A673 (cell line): ENCODE measurements around the gene MXRA7. TPM values are rescaled to one million over a fixed set of nuclear protein-coding genes. Genes with fewer than 3 reads are reported as not detected.

ENCODE experiments used
- BruUV-seq: library from RNA; stranded (reverse); fragments of 400-500 nt; replicated peaks from 2 replicates; lab custom pipeline; 2021; lab: Mats Ljungman, UMichigan
- CTCF ChIA-PET: fragments of 300-600 bp; sonication (Branson Sonifier 250); formaldehyde crosslinking; loops from one replicate; lab custom pipeline; 2022; ENCODE audit warnings: antibody characterized with exemption; lab: Charles Lee
- POLR2A ChIA-PET: fragments of 300-600 bp; sonication (Branson Sonifier 250); formaldehyde crosslinking; loops from one replicate; lab custom pipeline; 2022; ENCODE audit warnings: antibody characterized with exemption; ENCODE audit not compliant: low non-redundant PET; lab: Charles Lee
- DNase-seq: peaks from one replicate; pipeline ENCODE4 v3.0.0-alpha.2; 2015; ENCODE audit warnings: low spot score
- H3K27ac ChIP-seq: fragments of 200-600 bp; sonication (generic); 2 replicates; pipeline ENCODE4 v1.5.1; 2016; ENCODE audit warnings: mixed run types, low read depth, mild to moderate bottlenecking, mixed read lengths, antibody characterized with exemption, low read length; ENCODE audit not compliant: poor library complexity, severe bottlenecking
- H3K27me3 ChIP-seq: fragments of 200-600 bp; sonication (generic); replicated peaks from 2 replicates; pipeline ENCODE4 v1.6.1; 2017; ENCODE audit warnings: mixed run types, low read depth, mild to moderate bottlenecking, mixed read lengths, antibody characterized with exemption, low read length; ENCODE audit not compliant: insufficient read depth, poor library complexity
- H3K36me3 ChIP-seq: fragments of 200-600 bp; sonication (generic); 2 replicates; pipeline ENCODE4 v1.6.1; 2016; ENCODE audit warnings: mixed run types, mild to moderate bottlenecking, mixed read lengths, antibody characterized with exemption, low read length; ENCODE audit not compliant: insufficient read depth, poor library complexity, severe bottlenecking
- H3K4me1 ChIP-seq: fragments of 200-600 bp; sonication (generic); 2 replicates; pipeline ENCODE4 v1.6.1; 2017; ENCODE audit warnings: mixed run types, mild to moderate bottlenecking, mixed read lengths, antibody characterized with exemption, low read length; ENCODE audit not compliant: insufficient read depth, poor library complexity, severe bottlenecking
- H3K4me3 ChIP-seq: fragments of 200-600 bp; sonication (generic); 2 replicates; pipeline ENCODE4 v1.5.1; 2016; ENCODE audit warnings: low read depth, mixed run types, mild to moderate bottlenecking, mixed read lengths, low read length; ENCODE audit not compliant: poor library complexity, severe bottlenecking
- H3K9me3 ChIP-seq: fragments of 200-600 bp; sonication (generic); 2 replicates; pipeline ENCODE4 v1.6.1; 2016; ENCODE audit warnings: mixed run types, low read depth, mild to moderate bottlenecking, mixed read lengths, antibody characterized with exemption, low read length; ENCODE audit not compliant: poor library complexity, severe bottlenecking
- EZH2 ChIP-seq: fragments of 200-600 bp; sonication (generic); IDR thresholded peaks from 2 replicates; pipeline ENCODE4 v1.6.1; 2017; ENCODE audit warnings: borderline replicate concordance, low read depth, mild to moderate bottlenecking, mixed read lengths, antibody characterized with exemption, low read length; ENCODE audit not compliant: poor library complexity, severe bottlenecking
- intact Hi-C: fragments of 100-400 bp; cut with micrococcal nuclease; formaldehyde crosslinking; loops from one replicate; pipeline ENCODE4 v1.10.0; 2022; ENCODE audit not compliant: unreplicated experiment
- total RNA-seq: library from RNA; stranded (reverse); gene quantifications from 2 replicates; pipeline ENCODE4 v1.2.3, GENCODE V29; 2021
- TF ChIP-seq, protein P1 (sequence below): fragments of 300-800, 200-600 bp; sonication (generic); conservative IDR thresholded peaks from 2 replicates; pipeline ENCODE4 v1.5.1; 2017; ENCODE audit warnings: low read depth, mild to moderate bottlenecking, antibody characterized with exemption, low read length, moderate library complexity, mixed read lengths

The MXRA7 gene
- total RNA-seq, 1 experiment from 2014 or later, result 61.5 TPM

DNA sequence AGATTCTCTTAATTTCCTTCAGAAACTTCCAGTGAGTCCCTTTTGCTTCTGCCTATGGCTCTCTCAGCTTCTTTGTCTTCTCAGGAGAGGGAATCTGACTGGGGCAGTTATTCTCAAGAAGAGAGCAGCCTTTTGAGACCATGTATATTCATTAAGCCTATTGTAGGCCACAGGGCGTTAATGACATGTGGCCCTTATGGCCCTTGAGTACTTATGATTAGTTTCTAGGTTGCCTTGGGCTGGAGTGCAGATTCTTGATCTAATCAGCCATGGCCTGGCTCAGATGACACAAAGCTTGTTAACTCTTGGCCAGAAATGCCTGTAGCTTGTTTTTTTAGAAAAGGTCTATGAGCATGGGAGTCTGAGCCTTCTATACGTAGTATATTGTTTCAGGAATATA lies 44.5 kb upstream of the MXRA7 start:
- H3K27me3 ChIP-seq, result no peaks in the 10 kb centered on the region
- H3K4me3 ChIP-seq, result no peak overlapping the region
- no peaks in the 10 kb centered on the region for H3K9me3 ChIP-seq
- H3K36me3 ChIP-seq, result peaks cover 8% of the 10 kb centered on the region
- no peaks in the 10 kb centered on the region for H3K4me1 ChIP-seq
- H3K27ac ChIP-seq, result no peak overlapping the region
- no peak for DNase-seq
- BruUV-seq, result no TSS peak
- ChIA-PET POLR2A (no interaction called here), CTCF (interaction anchor here (0.6 kb wide), 1 partner anchor 17 kb away, joined by 3 read pairs; no protein-coding TSS in a partner anchor)
- TF ChIP-seq, protein P1, sequence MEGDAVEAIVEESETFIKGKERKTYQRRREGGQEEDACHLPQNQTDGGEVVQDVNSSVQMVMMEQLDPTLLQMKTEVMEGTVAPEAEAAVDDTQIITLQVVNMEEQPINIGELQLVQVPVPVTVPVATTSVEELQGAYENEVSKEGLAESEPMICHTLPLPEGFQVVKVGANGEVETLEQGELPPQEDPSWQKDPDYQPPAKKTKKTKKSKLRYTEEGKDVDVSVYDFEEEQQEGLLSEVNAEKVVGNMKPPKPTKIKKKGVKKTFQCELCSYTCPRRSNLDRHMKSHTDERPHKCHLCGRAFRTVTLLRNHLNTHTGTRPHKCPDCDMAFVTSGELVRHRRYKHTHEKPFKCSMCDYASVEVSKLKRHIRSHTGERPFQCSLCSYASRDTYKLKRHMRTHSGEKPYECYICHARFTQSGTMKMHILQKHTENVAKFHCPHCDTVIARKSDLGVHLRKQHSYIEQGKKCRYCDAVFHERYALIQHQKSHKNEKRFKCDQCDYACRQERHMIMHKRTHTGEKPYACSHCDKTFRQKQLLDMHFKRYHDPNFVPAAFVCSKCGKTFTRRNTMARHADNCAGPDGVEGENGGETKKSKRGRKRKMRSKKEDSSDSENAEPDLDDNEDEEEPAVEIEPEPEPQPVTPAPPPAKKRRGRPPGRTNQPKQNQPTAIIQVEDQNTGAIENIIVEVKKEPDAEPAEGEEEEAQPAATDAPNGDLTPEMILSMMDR, result no peak
- TF ChIP-seq EZH2, result no peak
- intact Hi-C loops, result no loop called here

DNA sequence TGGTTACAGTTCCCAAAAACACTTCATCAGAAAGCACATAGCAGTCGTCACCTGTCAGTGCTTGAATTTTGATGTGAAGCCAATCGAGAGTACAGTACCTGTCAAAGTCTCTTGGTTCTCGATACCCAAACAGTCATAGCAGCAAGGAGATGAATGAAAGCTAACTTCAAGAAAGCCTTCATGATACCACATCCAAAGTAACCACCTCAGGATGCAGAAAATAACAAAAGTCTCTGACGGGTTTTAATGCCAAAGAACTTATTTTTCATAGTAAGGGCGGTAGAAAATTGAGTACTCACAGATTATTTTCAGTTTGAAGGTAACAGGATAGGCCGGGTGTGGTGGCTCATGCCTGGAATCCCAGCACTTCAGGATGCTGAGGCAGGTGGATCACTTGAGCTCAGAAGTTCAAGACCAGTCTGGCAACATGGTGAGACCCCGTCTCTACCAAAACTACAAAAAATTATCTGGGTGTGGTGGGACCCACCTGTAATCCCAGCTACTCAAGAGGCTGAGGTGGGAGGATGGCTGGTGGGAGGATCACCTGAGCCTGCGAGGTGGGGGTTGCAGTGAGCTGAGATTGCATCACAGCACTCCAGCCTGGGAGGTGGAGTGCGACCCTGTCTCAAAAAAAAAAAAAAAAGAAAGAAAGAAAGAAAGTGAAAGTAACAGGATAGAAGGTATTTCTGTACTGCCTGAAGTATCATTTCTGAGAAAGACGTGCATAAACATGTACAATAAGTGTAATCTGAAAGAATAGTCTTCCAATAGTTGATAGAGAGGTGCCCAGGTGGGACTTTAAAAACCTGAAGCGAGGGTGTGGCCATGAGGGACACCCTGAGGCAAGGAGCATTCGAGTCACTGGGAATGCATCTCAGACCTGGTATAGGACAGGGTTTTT lies 42.5 kb upstream of the MXRA7 start:
- Histone ChIP-seq H3K36me3 (peaks cover 8% of the 10 kb centered on the region), H3K4me3 (no peak overlapping the region), H3K9me3 (no peaks in the 10 kb centered on the region), H3K27ac (no peak overlapping the region), H3K27me3 (no peaks in the 10 kb centered on the region), H3K4me1 (no peaks in the 10 kb centered on the region)
- TF ChIP-seq, protein P1, result no peak
- no peak for TF ChIP-seq EZH2
- intact Hi-C loops, result no loop called here
- CTCF ChIA-PET, result no interaction called here
- BruUV-seq, result no TSS peak
- POLR2A ChIA-PET, result no interaction called here
- no peak for DNase-seq

DNA sequence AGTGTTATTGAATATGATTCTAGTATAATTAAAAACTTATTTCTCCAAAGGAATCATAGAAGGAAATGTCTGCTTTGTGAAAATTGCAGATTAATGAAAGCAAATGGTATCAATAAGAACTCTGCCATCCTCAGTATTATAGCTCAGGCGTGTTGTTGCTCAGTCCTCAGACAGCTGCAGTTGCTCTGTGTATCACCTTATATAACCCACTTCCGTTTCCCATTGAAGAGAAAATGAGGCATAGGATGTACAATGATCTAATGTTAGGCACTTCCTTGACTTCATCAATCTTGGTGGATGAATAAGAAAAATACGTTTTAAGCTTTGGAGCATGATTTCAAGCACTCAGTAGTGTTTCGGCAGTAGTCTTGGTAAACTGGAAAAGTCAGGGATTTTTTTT lies 41.2 kb upstream of the MXRA7 start:
- no peaks in the 10 kb centered on the region for H3K27me3 ChIP-seq
- ChIA-PET POLR2A (no interaction called here), CTCF (no interaction called here)
- no TSS peak for BruUV-seq
- no peaks in the 10 kb centered on the region for H3K9me3 ChIP-seq
- TF ChIP-seq, protein P1, result no peak
- no peak for TF ChIP-seq EZH2
- DNase-seq, result no peak
- intact Hi-C loops, result no loop called here
- no peak overlapping the region for H3K4me3 ChIP-seq
- no peak overlapping the region for H3K27ac ChIP-seq
- H3K36me3 ChIP-seq, result peaks cover 9% of the 10 kb centered on the region
- no peaks in the 10 kb centered on the region for H3K4me1 ChIP-seq
